ENCODE data around the gene CLDN11. TPM values are rescaled to one million over a fixed set of nuclear protein-coding genes. Genes with fewer than 3 reads are reported as not detected.
A peak's percentile ranks its signal among the peaks of the same experiment; 100 is the strongest.

Gene CLDN11
- total RNA-seq, 2 donors from 2014 or later = 15.3 to 26.1 TPM

DNA sequence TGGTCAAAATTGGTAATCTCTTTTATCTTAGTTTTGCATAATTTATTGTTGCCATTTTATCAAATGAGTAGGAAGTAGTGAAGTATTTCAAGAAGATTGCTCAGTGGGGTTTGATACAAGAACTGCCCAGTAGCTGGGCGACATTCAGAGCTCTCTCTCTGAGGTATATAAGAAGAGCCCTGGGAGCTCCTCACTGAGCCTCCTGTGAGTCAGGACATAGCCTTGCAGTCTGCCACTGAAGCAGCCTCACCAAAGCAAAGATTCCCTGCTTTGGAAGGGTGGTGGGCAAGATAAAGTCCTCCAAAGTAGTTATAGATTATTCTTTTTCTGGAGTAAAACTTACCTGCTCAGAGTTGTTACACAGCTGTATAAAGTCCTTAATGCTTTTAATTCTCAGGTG lies 35.1 kb upstream of the CLDN11 start:
- Mint-ChIP-seq H3K4me3 (no peak overlapping the region), H3K36me3 (ENCODE audit: low read depth) (peaks cover 71% of the 10 kb centered on the region), H3K9me3 (peaks cover 12% of the 10 kb centered on the region), H3K27ac (peak overlapping the region; percentile 80), H3K4me1 (no peaks in the 10 kb centered on the region), H3K27me3 (ENCODE audit: insufficient read depth) (no peaks in the 10 kb centered on the region)
- Histone ChIP-seq H3K36me3 (ENCODE audit: control insufficient read depth, insufficient read depth, low read length) (peaks cover 93% of the 10 kb centered on the region), H3K27ac (ENCODE audit: low read depth, low read length) (no peak overlapping the region), H3K9ac (ENCODE audit: extremely low read depth, low read length, poor library complexity, severe bottlenecking) (no peak overlapping the region), H3K9me3 (ENCODE audit: control insufficient read depth, low read length) (peaks cover 26% of the 10 kb centered on the region), H3K4me3 (ENCODE audit: low read length) (no peak overlapping the region), H3K4me1 (ENCODE audit: control insufficient read depth, insufficient read depth, low read length) (no peaks in the 10 kb centered on the region), H3K27me3 (ENCODE audit: control insufficient read depth, insufficient read depth, low read length, poor library complexity, severe bottlenecking) (no peaks in the 10 kb centered on the region)
- TF ChIP-seq, protein P1, sequence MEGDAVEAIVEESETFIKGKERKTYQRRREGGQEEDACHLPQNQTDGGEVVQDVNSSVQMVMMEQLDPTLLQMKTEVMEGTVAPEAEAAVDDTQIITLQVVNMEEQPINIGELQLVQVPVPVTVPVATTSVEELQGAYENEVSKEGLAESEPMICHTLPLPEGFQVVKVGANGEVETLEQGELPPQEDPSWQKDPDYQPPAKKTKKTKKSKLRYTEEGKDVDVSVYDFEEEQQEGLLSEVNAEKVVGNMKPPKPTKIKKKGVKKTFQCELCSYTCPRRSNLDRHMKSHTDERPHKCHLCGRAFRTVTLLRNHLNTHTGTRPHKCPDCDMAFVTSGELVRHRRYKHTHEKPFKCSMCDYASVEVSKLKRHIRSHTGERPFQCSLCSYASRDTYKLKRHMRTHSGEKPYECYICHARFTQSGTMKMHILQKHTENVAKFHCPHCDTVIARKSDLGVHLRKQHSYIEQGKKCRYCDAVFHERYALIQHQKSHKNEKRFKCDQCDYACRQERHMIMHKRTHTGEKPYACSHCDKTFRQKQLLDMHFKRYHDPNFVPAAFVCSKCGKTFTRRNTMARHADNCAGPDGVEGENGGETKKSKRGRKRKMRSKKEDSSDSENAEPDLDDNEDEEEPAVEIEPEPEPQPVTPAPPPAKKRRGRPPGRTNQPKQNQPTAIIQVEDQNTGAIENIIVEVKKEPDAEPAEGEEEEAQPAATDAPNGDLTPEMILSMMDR (conservative IDR thresholded peaks at IDR 0.05) = no peak
- DNase-seq = no peak
- WGBS, 2 experiments (ENCODE audit: insufficient coverage in 1 of 2, insufficient read length in 1 of 2) = 98% methylated on average over 1 of the region's 1 CpG; no CpG with 5 or more reads in 1 of the 2 experiments

DNA sequence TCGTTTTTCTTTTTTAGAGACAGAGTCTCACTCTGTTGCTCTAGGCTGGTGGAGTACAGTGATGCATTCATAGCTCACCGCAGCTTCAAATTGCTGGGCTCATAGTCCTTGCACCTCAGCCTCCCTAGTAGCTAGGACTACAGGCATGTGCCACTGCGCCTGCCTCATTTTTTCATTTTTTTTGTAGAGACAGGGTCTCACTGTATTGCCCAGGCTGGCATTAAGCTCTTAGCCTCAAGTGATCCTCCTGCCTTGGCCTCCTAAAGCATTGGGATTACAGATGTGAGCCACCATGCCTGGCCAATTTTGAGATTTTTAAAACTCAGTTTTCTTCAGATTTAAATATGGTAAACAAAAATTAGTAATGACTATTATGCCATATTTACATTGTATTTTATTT lies 32.2 kb upstream of the CLDN11 start:
- Histone ChIP-seq H3K4me1 (ENCODE audit: control insufficient read depth, insufficient read depth, low read length) (no peaks in the 10 kb centered on the region), H3K9me3 (ENCODE audit: control insufficient read depth, low read length) (peaks cover 26% of the 10 kb centered on the region), H3K27ac (ENCODE audit: low read depth, low read length) (no peak overlapping the region), H3K36me3 (ENCODE audit: control insufficient read depth, insufficient read depth, low read length) (peaks cover 94% of the 10 kb centered on the region), H3K4me3 (ENCODE audit: low read length) (no peak overlapping the region), H3K9ac (ENCODE audit: extremely low read depth, low read length, poor library complexity, severe bottlenecking) (no peak overlapping the region), H3K27me3 (ENCODE audit: control insufficient read depth, insufficient read depth, low read length, poor library complexity, severe bottlenecking) (no peaks in the 10 kb centered on the region)
- no peaks in the 10 kb centered on the region for H3K4me1 Mint-ChIP-seq
- H3K36me3 Mint-ChIP-seq (ENCODE audit: low read depth) = peaks cover 78% of the 10 kb centered on the region
- H3K9me3 Mint-ChIP-seq = peaks cover 12% of the 10 kb centered on the region
- 94 to 95% methylated on average over 3 of the region's 3 CpGs for WGBS, 2 experiments (ENCODE audit: insufficient coverage in 1 of 2, insufficient read length in 1 of 2)
- H3K27ac Mint-ChIP-seq = no peak overlapping the region
- H3K27me3 Mint-ChIP-seq (ENCODE audit: insufficient read depth) = no peaks in the 10 kb centered on the region
- no peak for DNase-seq
- TF ChIP-seq, protein P1 (conservative IDR thresholded peaks at IDR 0.05) = no peak
- H3K4me3 Mint-ChIP-seq = no peak overlapping the region

DNA sequence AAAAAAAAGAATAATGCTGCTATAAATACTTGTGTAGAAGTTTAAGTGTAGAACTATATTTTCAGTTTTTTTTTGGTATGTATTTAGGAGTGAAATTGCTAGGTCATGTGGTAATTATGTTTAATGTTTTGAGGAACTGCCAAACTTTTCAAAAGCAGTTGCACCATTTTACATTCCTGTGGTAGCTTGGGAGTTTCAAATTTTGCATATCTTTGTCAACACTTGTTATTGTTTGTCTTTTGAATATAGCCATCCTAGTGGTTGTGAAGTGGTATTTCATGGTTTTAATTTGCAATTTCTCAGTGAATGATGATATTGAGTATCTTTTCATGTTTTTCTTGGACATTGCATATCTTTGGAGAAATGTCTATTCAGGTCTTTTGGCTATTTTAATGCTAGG lies 30.7 kb upstream of the CLDN11 start:
- no peaks in the 10 kb centered on the region for H3K4me1 Mint-ChIP-seq
- no peak overlapping the region for H3K9ac ChIP-seq (ENCODE audit: extremely low read depth, low read length, poor library complexity, severe bottlenecking)
- H3K4me3 ChIP-seq (ENCODE audit: low read length) = no peak overlapping the region
- no peak overlapping the region for H3K27ac Mint-ChIP-seq
- H3K27me3 Mint-ChIP-seq (ENCODE audit: insufficient read depth) = no peaks in the 10 kb centered on the region
- no peak overlapping the region for H3K27ac ChIP-seq (ENCODE audit: low read depth, low read length)
- no peaks in the 10 kb centered on the region for H3K27me3 ChIP-seq (ENCODE audit: control insufficient read depth, insufficient read depth, low read length, poor library complexity, severe bottlenecking)
- H3K9me3 ChIP-seq (ENCODE audit: control insufficient read depth, low read length) = peaks cover 26% of the 10 kb centered on the region
- DNase-seq = no peak
- H3K36me3 Mint-ChIP-seq (ENCODE audit: low read depth) = peaks cover 84% of the 10 kb centered on the region
- peaks cover 96% of the 10 kb centered on the region for H3K36me3 ChIP-seq (ENCODE audit: control insufficient read depth, insufficient read depth, low read length)
- no peak overlapping the region for H3K4me3 Mint-ChIP-seq
- H3K9me3 Mint-ChIP-seq = peaks cover 12% of the 10 kb centered on the region
- TF ChIP-seq, protein P1 (conservative IDR thresholded peaks at IDR 0.05) = peak; percentile 27
- no peaks in the 10 kb centered on the region for H3K4me1 ChIP-seq (ENCODE audit: control insufficient read depth, insufficient read depth, low read length)

Measured in endodermal cell (in vitro differentiated cells).